ENCODE measurements around the gene UVSSA.

UVSSA gene

DNA sequence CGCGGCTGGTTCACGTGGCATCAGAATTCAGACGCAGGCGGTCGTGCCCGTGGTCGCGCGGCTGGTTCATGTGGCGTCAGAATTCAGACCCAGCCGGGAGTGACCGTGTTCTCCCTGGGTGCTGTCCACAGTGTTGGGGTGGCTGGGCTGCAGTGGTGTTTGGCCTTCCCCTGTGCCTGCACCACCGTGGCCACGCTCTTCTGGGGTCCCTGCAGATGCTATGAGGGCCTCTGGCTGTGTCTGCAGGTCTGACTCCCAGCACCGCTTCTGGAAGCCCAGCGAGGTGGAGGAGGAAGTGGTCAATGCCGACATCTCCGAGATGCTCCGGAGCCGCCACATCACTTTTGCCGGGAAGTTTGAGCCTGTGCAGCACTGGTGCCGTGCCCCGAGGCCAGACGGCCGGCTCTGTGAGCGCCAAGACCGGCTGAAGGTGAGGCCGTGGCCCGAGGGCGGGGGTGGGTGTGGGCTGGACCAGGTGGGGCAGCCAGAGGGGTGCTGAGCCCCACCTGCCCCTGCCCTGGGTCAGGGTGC is 32.9 kb downstream of the UVSSA start:
- TF ChIP-seq CTCF (IDR thresholded peaks at IDR 0.05; ENCODE audit: control insufficient read depth, extremely low read depth, insufficient read depth), result no peak
- H3K4me3 ChIP-seq (ENCODE audit: low read depth, low read length), result no peak overlapping the region
- no peak for DNase-seq (ENCODE audit: low read depth)

DNA sequence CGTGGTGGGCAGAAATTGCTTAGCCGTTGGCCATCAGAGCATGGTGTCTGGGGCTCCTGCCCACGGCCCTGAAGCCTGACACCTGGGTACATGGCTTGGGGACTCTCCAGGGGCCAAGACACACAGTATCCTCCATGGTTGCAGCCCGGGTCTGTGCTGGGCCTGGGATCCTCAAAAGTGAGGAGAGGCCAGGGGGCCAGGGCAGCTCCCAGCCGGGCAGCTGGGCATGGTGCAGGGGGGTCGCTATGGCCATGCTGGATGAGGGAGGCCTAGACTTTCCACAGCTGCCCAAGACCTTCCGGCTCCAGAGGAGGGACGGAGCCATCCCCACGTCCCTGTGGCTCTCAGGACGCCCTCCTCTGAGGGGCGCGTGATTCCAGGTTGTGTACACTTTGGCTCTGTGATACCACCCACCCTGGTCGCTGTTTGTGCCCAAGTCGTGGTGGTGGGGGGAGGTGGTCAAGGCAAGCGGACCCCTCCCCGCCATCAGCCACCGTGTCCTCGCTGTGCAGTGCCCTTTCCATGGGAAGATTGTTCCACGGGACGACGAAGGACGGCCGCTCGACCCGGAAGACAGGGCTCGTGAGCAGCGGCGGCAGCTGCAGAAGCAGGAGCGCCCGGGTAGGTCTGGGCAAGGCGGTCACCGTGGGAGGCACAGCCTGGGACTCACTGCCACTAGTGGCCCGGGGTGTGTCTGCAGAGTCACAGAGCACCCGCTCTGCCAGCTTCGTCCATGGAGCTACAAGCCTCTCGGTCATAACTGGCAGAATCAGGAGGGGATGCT is 33.6 kb downstream of the UVSSA start:
- H3K4me3 ChIP-seq (ENCODE audit: low read depth, low read length), result no peak overlapping the region
- no peak for TF ChIP-seq CTCF (IDR thresholded peaks at IDR 0.05; ENCODE audit: control insufficient read depth, extremely low read depth, insufficient read depth)
- DNase-seq (ENCODE audit: low read depth), result no peak

DNA sequence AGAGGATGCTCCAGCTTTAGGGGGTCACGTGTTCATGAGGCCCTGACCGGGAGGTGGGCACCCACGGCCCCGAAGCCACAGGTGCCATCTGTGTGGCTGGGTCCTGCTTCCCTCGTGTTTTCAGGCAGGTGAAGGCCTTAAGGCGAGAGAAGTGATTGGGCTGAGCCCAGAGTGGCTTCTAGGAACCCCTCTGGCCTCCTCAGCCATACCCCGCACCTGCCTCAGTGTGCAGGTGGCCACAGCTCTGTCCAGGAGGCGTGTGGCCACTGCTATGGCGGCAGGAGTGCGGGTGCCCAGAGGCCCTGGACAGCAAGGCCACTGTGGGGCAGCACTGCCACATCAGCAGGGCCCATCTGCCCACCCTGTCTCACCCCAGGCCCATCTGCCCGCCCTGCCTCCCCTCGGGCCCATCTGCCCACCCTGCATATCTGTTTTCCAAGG is 34.2 kb downstream of the UVSSA start:
- no peak overlapping the region for H3K4me3 ChIP-seq (ENCODE audit: low read depth, low read length)
- 0 out of 2 replicates have a peak, but pooled peaks have one; percentile 10 for TF ChIP-seq CTCF (IDR thresholded peaks at IDR 0.05; ENCODE audit: control insufficient read depth, extremely low read depth, insufficient read depth)
- DNase-seq (ENCODE audit: low read depth), result no peak

- no peak overlapping the region for H3K4me3 ChIP-seq (ENCODE audit: low read depth, low read length)
- TF ChIP-seq CTCF (IDR thresholded peaks at IDR 0.05; ENCODE audit: control insufficient read depth, extremely low read depth, insufficient read depth), result no peak
- no peak for DNase-seq (ENCODE audit: low read depth)
Observed at GRCh38 chr4:1381944-1382541, 35.0 kb downstream of the UVSSA start.

DNA sequence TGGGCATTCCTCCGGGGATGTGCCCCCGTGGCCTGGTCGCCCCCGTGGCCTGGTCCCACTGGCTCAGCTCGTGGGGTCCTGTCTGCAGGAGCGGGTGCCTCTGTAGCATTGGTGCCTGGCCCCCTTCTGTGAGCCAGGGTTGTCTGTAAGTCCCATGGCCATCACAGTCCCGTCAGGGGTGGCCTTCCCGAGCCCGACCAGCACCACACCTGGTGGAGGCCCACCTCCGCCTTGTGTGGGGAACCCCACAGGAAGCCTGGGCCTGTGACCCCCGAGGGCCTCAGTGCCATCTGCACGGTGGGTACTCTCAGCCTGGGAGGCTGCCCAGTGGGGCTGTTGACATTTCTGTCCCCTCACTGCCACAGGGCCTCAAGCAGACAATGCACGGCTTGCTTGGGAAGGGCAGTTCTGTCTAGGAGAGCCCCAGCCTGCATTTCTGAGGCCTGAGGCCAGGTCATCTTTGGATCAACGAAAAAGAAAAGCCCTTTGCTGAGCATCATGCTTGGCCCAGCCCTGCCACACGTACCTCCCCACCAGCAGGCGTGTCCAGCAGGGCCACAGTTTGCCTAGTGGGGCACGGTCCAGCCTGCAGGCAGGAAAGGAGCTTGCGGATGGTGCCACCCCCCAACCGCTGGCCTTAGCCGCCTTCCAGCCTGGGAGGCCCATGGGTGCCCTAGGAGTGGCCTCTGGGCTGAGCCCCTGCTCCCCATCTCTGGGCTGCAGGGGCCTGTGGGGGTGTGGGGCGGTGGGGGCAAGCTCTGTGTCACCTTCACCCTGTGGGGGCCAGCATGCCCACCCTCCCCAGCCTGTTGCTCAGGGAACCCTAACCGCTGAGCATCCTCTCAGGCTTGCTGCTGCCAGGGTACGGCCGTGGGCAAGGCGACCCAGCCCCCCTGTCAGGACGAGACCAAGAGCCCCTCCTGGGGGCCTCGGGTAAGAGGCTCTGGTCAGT is 36.0 kb downstream of the UVSSA start:
- DNase-seq (ENCODE audit: low read depth), result no peak
- no peak for TF ChIP-seq CTCF (IDR thresholded peaks at IDR 0.05; ENCODE audit: control insufficient read depth, extremely low read depth, insufficient read depth)
- H3K4me3 ChIP-seq (ENCODE audit: low read depth, low read length), result no peak overlapping the region

DNA sequence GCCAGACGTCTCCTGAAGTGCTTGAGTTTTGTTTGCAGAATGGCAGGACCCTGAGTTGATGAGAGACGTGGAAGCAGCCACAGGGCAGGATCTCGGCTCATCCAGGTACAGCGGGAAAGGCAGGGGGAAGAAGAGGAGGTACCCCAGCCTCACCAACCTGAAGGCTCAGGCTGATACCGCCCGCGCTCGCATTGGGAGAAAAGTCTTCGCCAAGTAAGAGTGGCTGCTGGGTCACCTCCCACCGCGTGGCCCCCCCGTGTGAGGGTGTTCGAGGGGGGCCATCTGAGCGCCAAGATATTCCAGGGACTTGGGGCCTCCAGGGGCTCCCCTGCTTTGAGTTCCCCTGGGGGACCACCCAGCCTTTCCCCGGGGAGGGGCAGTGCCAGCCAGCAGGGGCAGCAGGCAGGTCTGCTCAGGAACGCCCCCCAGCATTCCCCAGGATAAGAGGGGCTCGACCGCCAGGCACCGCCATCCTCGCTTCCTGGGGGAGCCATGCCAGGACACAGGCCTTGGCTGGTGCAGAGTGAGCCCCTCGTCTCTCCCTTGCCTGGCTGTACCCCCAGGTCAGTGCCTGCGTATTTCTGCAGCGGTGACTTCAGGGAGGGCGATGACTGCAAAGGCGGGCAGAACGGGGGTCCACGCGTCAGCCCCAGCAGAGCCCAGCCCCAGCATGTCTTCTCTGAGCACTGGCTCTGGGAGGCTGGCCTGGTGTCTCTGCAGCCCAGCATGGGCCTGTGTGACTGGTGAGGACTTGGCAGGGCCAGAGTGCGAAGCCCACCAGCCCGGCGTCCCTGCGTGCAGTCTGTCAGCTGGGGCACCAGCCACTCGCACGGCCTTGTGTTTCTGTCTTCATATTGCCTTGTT is 37.0 kb downstream of the UVSSA start:
- no peak for DNase-seq (ENCODE audit: low read depth)
- no peak overlapping the region for H3K4me3 ChIP-seq (ENCODE audit: low read depth, low read length)
- TF ChIP-seq CTCF (IDR thresholded peaks at IDR 0.05; ENCODE audit: control insufficient read depth, extremely low read depth, insufficient read depth), result no peak

Data from LNCaP clone FGC (cell line).